Chondrocyte (in vitro differentiated cells): Measurements from ENCODE around the gene CHPF2. TPM values are rescaled to one million over a fixed set of nuclear protein-coding genes. Genes with fewer than 3 reads are reported as not detected.

Experiments used
- DNase-seq: peaks from one replicate; pipeline ENCODE4 v3.0.0; 2021; ENCODE audit warnings: mixed read lengths, low spot score
- H3K27ac Mint-ChIP-seq: one replicate; pipeline ENCODE4 v1.8.0; 2021; ENCODE audit warnings: mild to moderate bottlenecking, moderate library complexity, mixed read lengths; ENCODE audit not compliant: unreplicated experiment
- H3K27me3 Mint-ChIP-seq: 2 replicates; pipeline ENCODE4 v1.8.0; 2021; ENCODE audit warnings: low read depth, mixed read lengths
- H3K36me3 Mint-ChIP-seq: 2 replicates; pipeline ENCODE4 v1.8.0; 2021; ENCODE audit warnings: low read depth, mixed read lengths
- H3K4me1 Mint-ChIP-seq: 2 replicates; pipeline ENCODE4 v1.8.0; 2021; ENCODE audit warnings: low read depth, mild to moderate bottlenecking, mixed read lengths
- H3K4me3 Mint-ChIP-seq: one replicate; pipeline ENCODE4 v1.8.0; 2021; ENCODE audit warnings: mild to moderate bottlenecking, moderate library complexity, mixed read lengths; ENCODE audit not compliant: unreplicated experiment
- H3K9me3 Mint-ChIP-seq: 2 replicates; pipeline ENCODE4 v1.8.0; 2021; ENCODE audit warnings: low read depth, mixed read lengths
- total RNA-seq: library from RNA; stranded (reverse); gene quantifications from 3 replicates; pipeline ENCODE4 v1.2.1, GENCODE V29; 2021
- TF ChIP-seq, protein P1 (sequence below): fragments of 200-600 bp; sonication (generic); IDR thresholded peaks from 2 replicates; pipeline ENCODE4 v1.5.0; 2021; ENCODE audit warnings: antibody characterized with exemption, mild to moderate bottlenecking, moderate library complexity

The CHPF2 gene
- total RNA-seq, 1 donor from 2014 or later, result 98.3 TPM

DNA sequence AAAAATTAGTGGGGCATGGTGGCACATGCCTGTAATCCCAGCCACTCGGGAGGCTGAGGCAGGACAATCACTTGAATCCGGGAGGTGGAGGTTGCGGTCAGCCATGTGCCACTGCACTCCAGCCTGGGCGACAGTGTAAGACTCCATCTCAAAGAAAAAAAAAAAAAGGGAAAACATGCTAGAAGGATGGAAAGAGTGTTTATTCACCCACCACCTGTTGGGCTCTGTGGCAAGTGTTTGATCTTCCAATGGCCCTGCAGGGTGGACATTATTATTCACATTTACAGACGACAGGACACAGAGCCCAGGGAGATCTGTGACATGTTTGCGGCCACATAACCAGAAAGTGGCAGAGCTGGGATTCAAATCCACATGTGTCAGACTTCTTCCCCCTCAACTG, 49.4 kb downstream of the CHPF2 start:
- H3K27ac Mint-ChIP-seq, result no peak overlapping the region

DNA sequence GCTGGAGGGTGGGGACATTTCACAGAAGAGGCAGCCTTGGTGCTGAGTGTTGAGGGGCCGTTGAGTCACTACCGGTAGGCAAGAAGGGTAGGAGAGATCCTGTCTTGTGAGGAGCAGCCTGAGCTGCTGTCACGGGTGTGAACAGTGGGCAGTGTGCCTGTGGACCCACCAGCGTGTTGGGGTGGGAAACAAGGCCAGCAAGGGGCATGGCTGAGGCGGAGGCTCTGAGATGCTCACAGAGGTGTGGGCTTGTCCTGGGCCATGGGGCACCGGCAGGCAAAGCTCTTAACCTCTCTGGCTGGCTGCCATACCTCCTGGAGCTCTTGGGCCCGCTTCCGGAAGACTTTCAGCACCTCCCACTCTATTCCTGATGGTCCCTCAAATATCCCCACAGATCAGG, 49.8 kb downstream of the CHPF2 start:
- H3K4me1 Mint-ChIP-seq, result peaks cover 15% of the 10 kb centered on the region
- H3K9me3 Mint-ChIP-seq, result peaks cover 5% of the 10 kb centered on the region
- peaks cover 19% of the 10 kb centered on the region for H3K27me3 Mint-ChIP-seq
- no peak overlapping the region for H3K4me3 Mint-ChIP-seq
- no peak for DNase-seq
- TF ChIP-seq, protein P1, sequence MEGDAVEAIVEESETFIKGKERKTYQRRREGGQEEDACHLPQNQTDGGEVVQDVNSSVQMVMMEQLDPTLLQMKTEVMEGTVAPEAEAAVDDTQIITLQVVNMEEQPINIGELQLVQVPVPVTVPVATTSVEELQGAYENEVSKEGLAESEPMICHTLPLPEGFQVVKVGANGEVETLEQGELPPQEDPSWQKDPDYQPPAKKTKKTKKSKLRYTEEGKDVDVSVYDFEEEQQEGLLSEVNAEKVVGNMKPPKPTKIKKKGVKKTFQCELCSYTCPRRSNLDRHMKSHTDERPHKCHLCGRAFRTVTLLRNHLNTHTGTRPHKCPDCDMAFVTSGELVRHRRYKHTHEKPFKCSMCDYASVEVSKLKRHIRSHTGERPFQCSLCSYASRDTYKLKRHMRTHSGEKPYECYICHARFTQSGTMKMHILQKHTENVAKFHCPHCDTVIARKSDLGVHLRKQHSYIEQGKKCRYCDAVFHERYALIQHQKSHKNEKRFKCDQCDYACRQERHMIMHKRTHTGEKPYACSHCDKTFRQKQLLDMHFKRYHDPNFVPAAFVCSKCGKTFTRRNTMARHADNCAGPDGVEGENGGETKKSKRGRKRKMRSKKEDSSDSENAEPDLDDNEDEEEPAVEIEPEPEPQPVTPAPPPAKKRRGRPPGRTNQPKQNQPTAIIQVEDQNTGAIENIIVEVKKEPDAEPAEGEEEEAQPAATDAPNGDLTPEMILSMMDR, result no peak
- H3K27ac Mint-ChIP-seq, result no peak overlapping the region
- peaks cover 4% of the 10 kb centered on the region for H3K36me3 Mint-ChIP-seq

More for the DNA sequence above, 49.4 kb downstream of the CHPF2 start:
- H3K4me3 Mint-ChIP-seq, result no peak overlapping the region
- peaks cover 19% of the 10 kb centered on the region for H3K27me3 Mint-ChIP-seq
- peaks cover 16% of the 10 kb centered on the region for H3K4me1 Mint-ChIP-seq
- DNase-seq, result no peak
- H3K36me3 Mint-ChIP-seq, result peaks cover 4% of the 10 kb centered on the region
- peaks cover 5% of the 10 kb centered on the region for H3K9me3 Mint-ChIP-seq
- TF ChIP-seq, protein P1, result no peak

DNA sequence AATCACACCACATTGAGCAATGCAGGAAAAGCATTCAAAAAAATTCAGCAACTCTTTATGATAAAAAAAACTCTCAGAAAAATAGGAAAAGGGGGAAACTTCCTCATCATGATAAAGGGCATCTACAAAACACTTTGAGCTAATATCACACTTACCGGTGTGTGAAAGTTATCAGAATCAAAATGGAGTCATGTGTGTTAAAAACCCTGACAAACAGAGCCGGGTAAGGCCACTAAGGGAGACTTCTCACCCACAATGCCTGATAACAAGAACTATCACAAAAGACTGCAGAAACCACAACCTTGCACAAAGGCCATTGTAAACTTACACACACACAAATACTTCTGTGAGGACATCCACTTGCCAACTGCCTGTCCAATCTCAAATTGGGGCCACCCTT, 51.0 kb downstream of the CHPF2 start:
- Mint-ChIP-seq H3K4me3 (no peak overlapping the region), H3K4me1 (peaks cover 13% of the 10 kb centered on the region), H3K27ac (no peak overlapping the region), H3K27me3 (peaks cover 22% of the 10 kb centered on the region), H3K36me3 (peaks cover 4% of the 10 kb centered on the region), H3K9me3 (peaks cover 5% of the 10 kb centered on the region)
- DNase-seq, result no peak
- TF ChIP-seq, protein P1, result no peak

DNA sequence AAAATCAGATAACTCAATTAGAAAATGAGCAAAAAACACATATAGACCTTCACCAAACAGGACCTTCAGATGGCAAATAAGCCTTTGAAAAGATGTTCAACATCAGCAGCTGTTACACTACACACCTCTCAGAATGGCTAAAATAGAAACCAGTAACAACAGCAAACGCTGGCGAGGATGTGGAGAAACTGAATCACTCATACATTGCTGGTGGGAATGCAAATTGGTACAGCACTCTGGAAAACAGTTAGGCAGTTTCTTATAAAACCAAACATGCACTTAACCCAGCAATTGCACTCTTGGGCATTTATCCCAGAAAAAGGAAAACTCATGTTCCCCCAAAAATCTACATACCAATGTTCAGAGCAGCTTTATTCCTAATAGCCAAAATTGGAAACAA, 53.9 kb downstream of the CHPF2 start:
- TF ChIP-seq, protein P1, result no peak
- Mint-ChIP-seq H3K36me3 (peaks cover 4% of the 10 kb centered on the region), H3K4me3 (no peak overlapping the region), H3K27me3 (peaks cover 14% of the 10 kb centered on the region), H3K9me3 (peaks cover 5% of the 10 kb centered on the region), H3K27ac (peak overlapping the region; percentile 45), H3K4me1 (peaks cover 10% of the 10 kb centered on the region)
- no peak for DNase-seq

Other genes with a start within 250 kb of the CHPF2 start
- gene NOS3, start 241.5 kb upstream of the CHPF2 start, total RNA-seq, result not detected in 3 replicates
- gene ATG9B, start 208.0 kb upstream of the CHPF2 start, total RNA-seq, result 1.5 to 1.6 TPM in 2 of 3 replicates, not detected in the other
- gene ABCB8, start 204.0 kb upstream of the CHPF2 start, total RNA-seq, result 30.2 to 45.7 TPM (median 32.1 TPM) in 3 replicates
- 2.2 to 4.9 TPM (median 2.4 TPM) in 3 replicates for gene ASIC3, start 184.0 kb upstream of the CHPF2 start, total RNA-seq
- 23.9 to 25.4 TPM (median 24.0 TPM) in 3 replicates for gene CDK5, start 174.6 kb upstream of the CHPF2 start, total RNA-seq
- gene SLC4A2, start 172.9 kb upstream of the CHPF2 start, total RNA-seq, result 340 to 379 TPM (median 371 TPM) in 3 replicates
- 83.8 to 146 TPM (median 94.0 TPM) in 3 replicates for gene FASTK, start 151.7 kb upstream of the CHPF2 start, total RNA-seq
- 31.2 to 43.2 TPM (median 33.2 TPM) in 3 replicates for gene TMUB1, start 149.0 kb upstream of the CHPF2 start, total RNA-seq
- gene AGAP3, start 146.0 kb upstream of the CHPF2 start, total RNA-seq, result 77.8 to 116 TPM (median 91.4 TPM) in 3 replicates
- not detected in 3 replicates for gene GBX1, start 64.8 kb upstream of the CHPF2 start, total RNA-seq
- gene ASB10, start 45.2 kb upstream of the CHPF2 start, total RNA-seq, result not detected in 3 replicates
- gene H2BK1, start 22.0 kb upstream of the CHPF2 start, total RNA-seq, result not detected in 3 replicates
- gene ABCF2, start 5.3 kb upstream of the CHPF2 start, total RNA-seq, result 35.8 to 42.2 TPM (median 37.7 TPM) in 3 replicates
- gene SMARCD3, start 16.2 kb downstream of the CHPF2 start, total RNA-seq, result 105 to 125 TPM (median 120 TPM) in 3 replicates
- gene NUB1, start 109.3 kb downstream of the CHPF2 start, total RNA-seq, result 47.3 to 61.7 TPM (median 50.3 TPM) in 3 replicates
- gene WDR86, start 177.6 kb downstream of the CHPF2 start, total RNA-seq, result not detected in 3 replicates
- gene CRYGN, start 207.7 kb downstream of the CHPF2 start, total RNA-seq, result not detected in 3 replicates